HCT116 (cell line): ENCODE data around the gene OR5K4.

Experiments
- EZH2 ChIP-seq: fragments of 200-600 bp; sonication (generic); IDR thresholded peaks from 2 replicates; pipeline ENCODE4 v1.6.1; 2017; ENCODE audit warnings: antibody characterized with exemption, mixed run types
- JUND ChIP-seq: IDR thresholded peaks from 2 replicates; pipeline ENCODE4 v1.6.1; 2012
- POLR2A ChIP-seq: IDR thresholded peaks from 2 replicates; pipeline ENCODE4 v1.7.0; 2011; ENCODE audit warnings: borderline replicate concordance; ENCODE audit not compliant: insufficient read depth, insufficient read length; ENCODE audit errors: extremely low read depth
- POLR2AphosphoS5 ChIP-seq: IDR thresholded peaks from 2 replicates; pipeline ENCODE4 v1.6.1; 2011; ENCODE audit warnings: mild to moderate bottlenecking, low read depth, low read length, moderate library complexity
- REST ChIP-seq: IDR thresholded peaks from 2 replicates; pipeline ENCODE4 v1.6.1; 2012; ENCODE audit warnings: low read depth
- SIN3A ChIP-seq: IDR thresholded peaks from 2 replicates; pipeline ENCODE4 v1.6.1; 2012; ENCODE audit warnings: low read depth
- ZNF274 ChIP-seq: fragments of 200-500 bp; sonication (Bioruptor generic); IDR thresholded peaks from 2 replicates; pipeline ENCODE4 v1.6.1; 2014; ENCODE audit warnings: mild to moderate bottlenecking, low read depth, low read length, inconsistent platforms
- TF ChIP-seq, protein P1 (sequence below), 3 experiments: fragments of 200-600 bp in 1 of 3; sonication (generic) in 1 of 3; IDR thresholded peaks in 2 of 3; conservative IDR thresholded peaks in 1 of 3; 2 replicates each; pipeline ENCODE4 v1.5.1; 2012 to 2017; ENCODE audit warnings: low read depth in 2 of 3, low read length in 2 of 3, antibody characterized with exemption in 1 of 3, borderline replicate concordance in 1 of 3, control low read depth in 1 of 3, mild to moderate bottlenecking in 1 of 3, mixed read lengths in 1 of 3, mixed run types in 1 of 3, moderate library complexity in 1 of 3; ENCODE audit not compliant: insufficient read depth in 1 of 3

DNA sequence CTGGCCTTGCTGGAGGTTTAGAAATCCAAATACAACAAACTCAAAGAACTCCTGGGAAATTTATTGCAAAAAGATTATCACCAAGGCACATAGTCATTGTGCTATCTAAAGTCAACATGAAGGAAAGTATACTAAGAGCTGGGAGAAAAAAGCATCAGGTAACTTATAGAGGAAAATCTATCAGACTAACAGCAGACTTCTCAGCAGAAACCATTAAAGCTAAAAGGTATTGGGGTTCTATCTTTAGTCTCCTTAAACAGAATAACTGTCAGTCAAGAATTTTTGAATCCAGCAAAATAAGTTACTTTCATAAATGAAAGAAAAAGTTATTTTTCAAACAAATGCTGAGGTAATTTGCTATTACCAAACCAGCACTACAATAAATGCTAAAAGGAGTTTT lies 44.9 kb downstream of the OR5K4 start:
- TF ChIP-seq ZNF274 (no peak), POLR2AphosphoS5 (no peak), REST (no peak), POLR2A (no peak), EZH2 (no peak), JUND (no peak), SIN3A (no peak)
- TF ChIP-seq, protein P1, sequence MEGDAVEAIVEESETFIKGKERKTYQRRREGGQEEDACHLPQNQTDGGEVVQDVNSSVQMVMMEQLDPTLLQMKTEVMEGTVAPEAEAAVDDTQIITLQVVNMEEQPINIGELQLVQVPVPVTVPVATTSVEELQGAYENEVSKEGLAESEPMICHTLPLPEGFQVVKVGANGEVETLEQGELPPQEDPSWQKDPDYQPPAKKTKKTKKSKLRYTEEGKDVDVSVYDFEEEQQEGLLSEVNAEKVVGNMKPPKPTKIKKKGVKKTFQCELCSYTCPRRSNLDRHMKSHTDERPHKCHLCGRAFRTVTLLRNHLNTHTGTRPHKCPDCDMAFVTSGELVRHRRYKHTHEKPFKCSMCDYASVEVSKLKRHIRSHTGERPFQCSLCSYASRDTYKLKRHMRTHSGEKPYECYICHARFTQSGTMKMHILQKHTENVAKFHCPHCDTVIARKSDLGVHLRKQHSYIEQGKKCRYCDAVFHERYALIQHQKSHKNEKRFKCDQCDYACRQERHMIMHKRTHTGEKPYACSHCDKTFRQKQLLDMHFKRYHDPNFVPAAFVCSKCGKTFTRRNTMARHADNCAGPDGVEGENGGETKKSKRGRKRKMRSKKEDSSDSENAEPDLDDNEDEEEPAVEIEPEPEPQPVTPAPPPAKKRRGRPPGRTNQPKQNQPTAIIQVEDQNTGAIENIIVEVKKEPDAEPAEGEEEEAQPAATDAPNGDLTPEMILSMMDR (IDR thresholded peaks at IDR 0.05 in 2 of 3, conservative IDR thresholded peaks at IDR 0.05 in 1 of 3; ENCODE audit: borderline replicate concordance in 1 of 3, insufficient read depth in 1 of 3, low read depth in 2 of 3, low read length in 2 of 3): no peak
